Esophagus muscularis mucosa (tissue), 4 donors: ENCODE results near the gene KIAA0753. TPM values are rescaled to one million over a fixed set of nuclear protein-coding genes. Genes with fewer than 3 reads are reported as not detected.

Experiments used
- DNase-seq: peaks from one replicate; pipeline ENCODE4 v3.0.0-alpha.2; 2017; ENCODE audit errors: extremely low spot score
- H3K27ac ChIP-seq, 4 donors: fragments of 200-600 bp; sonication (generic); replicated peaks in 1 of 4; 1 replicate in 3 of 4; 2 replicates in 1 of 4; pipeline ENCODE4 v1.5.1; 2016 to 2019; ENCODE audit warnings: mild to moderate bottlenecking in 1 of 4
- H3K27me3 ChIP-seq, 4 donors: fragments of 200-600 bp; sonication (generic); one replicate each; pipeline versions ENCODE4 v1.5.1 to v1.6.0; 2016 to 2019
- H3K36me3 ChIP-seq, 4 donors: fragments of 200-600 bp; sonication (generic); one replicate each; pipeline ENCODE4 v1.5.1; 2016 to 2019
- H3K4me1 ChIP-seq, 4 donors: fragments of 200-600 bp; sonication (generic); one replicate each; pipeline ENCODE4 v1.5.1; 2016 to 2019
- H3K4me3 ChIP-seq, 4 donors: fragments of 200-600 bp; sonication (generic); 1 replicate in 2 of 4; 2 replicates in 2 of 4; pipeline ENCODE4 v1.5.1; 2016 to 2019; ENCODE audit warnings: mild to moderate bottlenecking in 4 of 4, moderate library complexity in 1 of 4
- H3K9me3 ChIP-seq, 4 donors: fragments of 200-600 bp; sonication (generic); 1 replicate in 3 of 4; 2 replicates in 1 of 4; pipeline ENCODE4 v1.5.1; 2016 to 2019
- CTCF ChIP-seq, 3 experiments: fragments of 200-600 bp in 2 of 3; fragments of 450-650 bp in 1 of 3; sonication (generic) in 2 of 3; IDR thresholded peaks; one replicate each; pipeline ENCODE4 v1.5.1; 2017 to 2019; ENCODE audit warnings: antibody characterized with exemption in 3 of 3, mild to moderate bottlenecking in 2 of 3, moderate library complexity in 1 of 3
- EP300 ChIP-seq: sonication (generic); formaldehyde crosslinking; IDR thresholded peaks from one replicate; pipeline ENCODE4 v1.6.1; 2017; ENCODE audit warnings: antibody characterized with exemption
- POLR2A ChIP-seq: fragments of 450-650 bp; IDR thresholded peaks from one replicate; pipeline ENCODE4 v1.6.1; 2017; ENCODE audit warnings: antibody characterized with exemption, moderate library complexity, mild to moderate bottlenecking, low read depth
- POLR2AphosphoS5 ChIP-seq, 2 donors: sonication (generic); formaldehyde crosslinking; IDR thresholded peaks; one replicate each; pipeline ENCODE4 v1.6.1; 2017; ENCODE audit warnings: antibody characterized with exemption in 2 of 2
- WGBS: methylation state at CpG from one replicate; pipeline ENCODE4 v1.1.5; 2018; 5-methylcytosine and 5-hydroxymethylcytosine counted together
- intact Hi-C: fragments of 100-400 bp; cut with DNase I; formaldehyde crosslinking; loops from one replicate; pipeline ENCODE4 v1.15.1; 2023
- total RNA-seq, 4 donors: library from RNA; depleted of rRNA; stranded (reverse); fragments of >200 nt; gene quantifications; one replicate each; pipeline versions ENCODE4 v1.1.0 to v1.2.1, GENCODE V29; 2016

The KIAA0753 gene
- total RNA-seq, 4 donors from 2014 or later, result 36.9 to 73.9 (median 46.4) TPM

- Histone ChIP-seq H3K27ac (no peak overlapping the region), H3K36me3 (peaks cover 12 to 27% (median 15%) of the 10 kb centered on the region in 4 donors), H3K4me1 (peaks cover 8 to 30% (median 25%) of the 10 kb centered on the region in 4 donors), H3K4me3 (no peak overlapping the region), H3K9me3 (no peaks in the 10 kb centered on the region), H3K27me3 (no peaks in the 10 kb centered on the region)
- TF ChIP-seq POLR2AphosphoS5 (IDR thresholded peaks at IDR 0.05), result no peak
- TF ChIP-seq EP300, result no peak
- TF ChIP-seq CTCF (IDR thresholded peaks at IDR 0.05), result no peak
- no peak for TF ChIP-seq POLR2A
- no peak for DNase-seq
- whole genome bisulfite sequencing, result 100% methylated on average over 3 of the region's 8 CpGs
- intact Hi-C loops, result no loop called here
These were observed 67.5 kb downstream of the KIAA0753 start for GRCh38 chr17:6572972-6573370.

- WGBS, result 36% methylated on average over 7 of the region's 7 CpGs
- intact Hi-C loops, result no loop called here
- Histone ChIP-seq H3K27me3 (no peaks in the 10 kb centered on the region), H3K36me3 (peaks cover 0 to 13% (median 0%) of the 10 kb centered on the region in 4 donors), H3K4me3 (no peak overlapping the region), H3K9me3 (no peaks in the 10 kb centered on the region), H3K27ac (peak overlapping the region; percentile 34 to 54 (median 45)), H3K4me1 (peaks cover 8 to 38% (median 32%) of the 10 kb centered on the region in 4 donors)
- TF ChIP-seq POLR2A (no peak), CTCF (IDR thresholded peaks at IDR 0.05) (no peak), POLR2AphosphoS5 (IDR thresholded peaks at IDR 0.05) (no peak), EP300 (no peak)
- DNase-seq, result no peak
These were observed 69.1 kb downstream of the KIAA0753 start for GRCh38 chr17:6571452-6571781.

- no peak for DNase-seq
- Histone ChIP-seq H3K4me1 (peaks cover 8 to 37% (median 31%) of the 10 kb centered on the region in 4 donors), H3K27ac (peak overlapping the region; percentile 34 to 54 (median 45)), H3K36me3 (peaks cover 0 to 9% (median 0%) of the 10 kb centered on the region in 4 donors), H3K4me3 (no peak overlapping the region), H3K27me3 (no peaks in the 10 kb centered on the region), H3K9me3 (no peaks in the 10 kb centered on the region)
- WGBS, result 56% methylated on average over 11 of the region's 18 CpGs
- intact Hi-C loops, result no loop called here
- TF ChIP-seq POLR2AphosphoS5 (IDR thresholded peaks at IDR 0.05), result peak; percentile 12 to 37
- no peak for TF ChIP-seq POLR2A
- TF ChIP-seq EP300, result no peak
- TF ChIP-seq CTCF (IDR thresholded peaks at IDR 0.05), result no peak
These were observed 69.6 kb downstream of the KIAA0753 start for GRCh38 chr17:6570731-6571451.

- H3K9me3 ChIP-seq, result no peaks in the 10 kb centered on the region
- peaks cover 0 to 9% (median 0%) of the 10 kb centered on the region in 4 donors for H3K36me3 ChIP-seq
- H3K27me3 ChIP-seq, result no peaks in the 10 kb centered on the region
- no peak overlapping the region for H3K4me3 ChIP-seq
- 74% methylated on average over 6 of the region's 10 CpGs for WGBS
- H3K4me1 ChIP-seq, result peaks cover 0 to 24% (median 22%) of the 10 kb centered on the region in 4 donors
- intact Hi-C loops, result no loop called here
- no peak for DNase-seq
- TF ChIP-seq EP300, result no peak
- no peak for TF ChIP-seq CTCF (IDR thresholded peaks at IDR 0.05)
- no peak for TF ChIP-seq POLR2AphosphoS5 (IDR thresholded peaks at IDR 0.05)
- TF ChIP-seq POLR2A, result no peak
- H3K27ac ChIP-seq, result no peak overlapping the region
These were observed 70.9 kb downstream of the KIAA0753 start for GRCh38 chr17:6569370-6570285.
